SW480 (cell line): ENCODE data around the gene NUDC.
A peak's percentile ranks its signal among the peaks of the same experiment; 100 is the strongest.

Experiments
- DNase-seq: peaks from one replicate; pipeline ENCODE4 v3.0.0-alpha.2; 2016; ENCODE audit warnings: low spot score

NUDC gene

GRCh38 chr1:26951216-26951615 lies 29.7 kb downstream of the NUDC start:
- DNase-seq = no peak

GRCh38 chr1:26951821-26952497 lies 30.4 kb downstream of the NUDC start:
- DNase-seq = no peak

GRCh38 chr1:26953374-26953773 lies 31.8 kb downstream of the NUDC start:
- no peak for DNase-seq

- no peak for DNase-seq
Observed at GRCh38 chr1:26956321-26956720, 34.8 kb downstream of the NUDC start.

GRCh38 chr1:26957306-26957705 lies 35.8 kb downstream of the NUDC start:
- no peak for DNase-seq

GRCh38 chr1:26959270-26959669 lies 37.7 kb downstream of the NUDC start:
- no peak for DNase-seq

GRCh38 chr1:26959722-26960624 lies 38.4 kb downstream of the NUDC start, which contains the start of gene KDF1:
TSS of gene KDF1 (minus strand) at chr1:26960468. CDS start at chr1:26952380, 8,088 bp downstream.
- peak; percentile 77 for DNase-seq

GRCh38 chr1:26960625-26960966 lies 39.1 kb downstream of the NUDC start:
- no peak for DNase-seq

- peak; percentile 24 for DNase-seq
Observed at GRCh38 chr1:26961826-26962225, 40.3 kb downstream of the NUDC start.

- no peak for DNase-seq
Observed at GRCh38 chr1:26965213-26965612, 43.7 kb downstream of the NUDC start.

- DNase-seq = no peak
Observed at GRCh38 chr1:26965628-26966027, 44.1 kb downstream of the NUDC start.

- no peak for DNase-seq
Observed at GRCh38 chr1:26970810-26971209, 49.3 kb downstream of the NUDC start.

- DNase-seq = no peak
Observed at GRCh38 chr1:26971590-26971989, 50.0 kb downstream of the NUDC start.

- DNase-seq = no peak
Observed at GRCh38 chr1:26972390-26972789, 50.8 kb downstream of the NUDC start.

GRCh38 chr1:26972821-26973220 lies 51.3 kb downstream of the NUDC start:
- DNase-seq = no peak

GRCh38 chr1:26976621-26977510 lies 55.3 kb downstream of the NUDC start:
- no peak for DNase-seq

- DNase-seq = no peak
Observed at GRCh38 chr1:26978901-26979300, 57.4 kb downstream of the NUDC start.

GRCh38 chr1:26981146-26981846 lies 59.8 kb downstream of the NUDC start:
- no peak for DNase-seq

- no peak for DNase-seq
Observed at GRCh38 chr1:26983863-26984262, 62.3 kb downstream of the NUDC start.

GRCh38 chr1:26984291-26984690 lies 62.7 kb downstream of the NUDC start:
- DNase-seq = no peak

GRCh38 chr1:26986658-26987057 lies 65.1 kb downstream of the NUDC start:
- DNase-seq = no peak
